Prostate gland (tissue), 2 donors: ENCODE measurements around the gene LMTK3.

Experiments used
- POLR2A ChIP-seq: fragments of 450-650 bp; IDR thresholded peaks from one replicate; pipeline ENCODE4 v1.6.1; 2016; ENCODE audit warnings: antibody characterized with exemption, mild to moderate bottlenecking
- POLR2AphosphoS5 ChIP-seq: sonication (generic); formaldehyde crosslinking; IDR thresholded peaks from one replicate; pipeline ENCODE4 v1.6.1; 2017; ENCODE audit warnings: antibody characterized with exemption
- TF ChIP-seq, protein P1 (sequence below), 4 experiments: fragments of 200-600 bp in 2 of 4; fragments of 450-650 bp in 2 of 4; sonication (generic) in 2 of 4; IDR thresholded peaks; 1 replicate in 3 of 4; 2 replicates in 1 of 4; pipeline ENCODE4 v1.5.1; 2016 to 2019; ENCODE audit warnings: antibody characterized with exemption in 4 of 4, mild to moderate bottlenecking in 2 of 4, moderate library complexity in 2 of 4

DNA sequence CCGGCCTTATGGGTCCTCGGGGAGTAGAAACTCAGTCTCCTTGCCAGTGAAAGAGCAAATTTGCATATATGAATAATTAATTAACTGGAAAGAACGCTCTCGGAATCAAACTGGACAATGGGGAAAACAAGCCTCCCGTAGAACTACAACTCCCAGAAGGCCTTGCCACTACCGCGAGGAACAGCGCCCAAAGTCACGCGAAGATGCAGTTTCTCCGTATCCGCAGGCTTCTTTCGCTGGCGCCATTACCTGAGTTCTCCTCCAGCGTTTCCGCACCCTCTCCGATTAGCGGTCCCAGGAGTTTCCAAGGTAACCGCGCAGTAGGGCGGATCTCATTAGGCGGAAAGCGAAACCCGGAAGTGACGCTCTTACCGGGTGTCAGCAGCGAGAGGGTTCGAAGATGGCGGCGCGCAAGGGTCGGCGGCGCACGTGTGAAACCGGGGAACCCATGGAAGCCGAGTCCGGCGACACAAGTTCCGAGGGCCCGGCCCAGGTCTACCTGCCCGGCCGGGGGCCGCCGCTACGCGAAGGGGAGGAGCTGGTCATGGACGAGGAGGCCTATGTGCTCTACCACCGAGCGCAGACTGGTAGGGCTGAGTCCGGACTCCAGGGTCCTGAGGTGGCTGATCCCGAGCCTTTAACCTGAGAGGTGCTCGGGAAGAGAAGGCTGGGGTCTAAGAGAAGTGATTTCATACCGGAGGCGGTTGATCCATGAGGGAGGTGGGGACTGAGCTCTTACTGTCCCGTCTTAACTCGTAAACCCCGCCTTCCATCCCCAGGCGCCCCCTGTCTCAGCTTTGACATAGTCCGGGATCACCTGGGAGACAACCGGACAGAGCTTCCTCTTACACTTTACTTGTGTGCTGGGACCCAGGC is 65.8 kb downstream of the LMTK3 start, which contains the start of gene GRWD1:
- peak; percentile 96 for TF ChIP-seq POLR2AphosphoS5
- TF ChIP-seq, protein P1, sequence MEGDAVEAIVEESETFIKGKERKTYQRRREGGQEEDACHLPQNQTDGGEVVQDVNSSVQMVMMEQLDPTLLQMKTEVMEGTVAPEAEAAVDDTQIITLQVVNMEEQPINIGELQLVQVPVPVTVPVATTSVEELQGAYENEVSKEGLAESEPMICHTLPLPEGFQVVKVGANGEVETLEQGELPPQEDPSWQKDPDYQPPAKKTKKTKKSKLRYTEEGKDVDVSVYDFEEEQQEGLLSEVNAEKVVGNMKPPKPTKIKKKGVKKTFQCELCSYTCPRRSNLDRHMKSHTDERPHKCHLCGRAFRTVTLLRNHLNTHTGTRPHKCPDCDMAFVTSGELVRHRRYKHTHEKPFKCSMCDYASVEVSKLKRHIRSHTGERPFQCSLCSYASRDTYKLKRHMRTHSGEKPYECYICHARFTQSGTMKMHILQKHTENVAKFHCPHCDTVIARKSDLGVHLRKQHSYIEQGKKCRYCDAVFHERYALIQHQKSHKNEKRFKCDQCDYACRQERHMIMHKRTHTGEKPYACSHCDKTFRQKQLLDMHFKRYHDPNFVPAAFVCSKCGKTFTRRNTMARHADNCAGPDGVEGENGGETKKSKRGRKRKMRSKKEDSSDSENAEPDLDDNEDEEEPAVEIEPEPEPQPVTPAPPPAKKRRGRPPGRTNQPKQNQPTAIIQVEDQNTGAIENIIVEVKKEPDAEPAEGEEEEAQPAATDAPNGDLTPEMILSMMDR (IDR thresholded peaks at IDR 0.05): peak in 2 of 4 experiments; percentile 3 to 11
- peak; percentile 35 for TF ChIP-seq POLR2A
